Lung (tissue), 12 donors: ENCODE data around the gene SLC29A3. TPM values are rescaled to one million over a fixed set of nuclear protein-coding genes. Genes with fewer than 3 reads are reported as not detected.

Source experiments
- ATAC-seq: fragments of 200-7000 bp; cut with Tn5 transposase; one replicate; pipeline ENCODE4 v1.9.1; 2020; ENCODE audit warnings: moderate number of reproducible peaks; ENCODE audit not compliant: insufficient read depth, low FRiP score
- DNase-seq, 3 donors: peaks; one replicate each; pipeline ENCODE4 v3.0.0-alpha.2; 2013 to 2017
- H3K27ac ChIP-seq, 2 donors: one replicate each; pipeline ENCODE4 v1.5.1; 2013; ENCODE audit warnings: mild to moderate bottlenecking in 2 of 2, moderate library complexity in 2 of 2, control low read depth in 1 of 2, inconsistent platforms in 1 of 2, low read depth in 1 of 2, low read length in 1 of 2
- H3K27me3 ChIP-seq, 3 donors: one replicate each; pipeline ENCODE4 v1.5.1; 2013; ENCODE audit warnings: low read length in 2 of 3; ENCODE audit not compliant: control insufficient read depth in 3 of 3, insufficient read depth in 3 of 3
- H3K36me3 ChIP-seq, 4 donors: one replicate each; pipeline ENCODE4 v1.5.1; 2013; ENCODE audit warnings: low read length in 4 of 4, mild to moderate bottlenecking in 1 of 4, moderate library complexity in 1 of 4; ENCODE audit not compliant: control insufficient read depth in 4 of 4, insufficient read depth in 4 of 4
- H3K4me1 ChIP-seq, 5 donors: one replicate each; pipeline ENCODE4 v1.5.1; 2013; ENCODE audit warnings: low read length in 5 of 5, mild to moderate bottlenecking in 2 of 5, moderate library complexity in 1 of 5; ENCODE audit not compliant: control insufficient read depth in 5 of 5, insufficient read depth in 5 of 5
- H3K4me3 ChIP-seq: one replicate; pipeline ENCODE4 v1.5.1; 2013; ENCODE audit warnings: mild to moderate bottlenecking, control low read depth, moderate library complexity
- H3K9ac ChIP-seq, 2 donors: one replicate each; pipeline ENCODE4 v1.5.1; 2013; ENCODE audit warnings: low read length in 2 of 2, control low read depth in 1 of 2; ENCODE audit not compliant: insufficient read depth in 1 of 2
- H3K9me3 ChIP-seq, 4 donors: one replicate each; pipeline ENCODE4 v1.5.1; 2013; ENCODE audit warnings: low read length in 3 of 4, mild to moderate bottlenecking in 1 of 4, moderate library complexity in 1 of 4; ENCODE audit not compliant: control insufficient read depth in 4 of 4, insufficient read depth in 3 of 4
- CTCF ChIP-seq: IDR thresholded peaks from 2 replicates; pipeline ENCODE4 v1.5.1; 2012; ENCODE audit warnings: mild to moderate bottlenecking; ENCODE audit errors: control extremely low read depth, extremely low read depth
- WGBS, 2 donors: extraction: QIAGEN DNeasy Blood & Tissue Kit; methylation state at CpG; one replicate each; pipeline ENCODE4 v1.1.7; 2013; 5-methylcytosine and 5-hydroxymethylcytosine counted together
- polyA plus RNA-seq, 2 donors: library from polyadenylated mRNA; stranded (reverse); fragments of 200-250 nt; gene quantifications; one replicate each; pipeline ENCODE4 v1.2.1, GENCODE V29; 2013
- total RNA-seq, 2 donors: library from RNA; depleted of rRNA in 1 of 2; stranded (reverse); fragments of >200 nt in 1 of 2; gene quantifications; one replicate each; pipeline ENCODE4 v1.2.1, GENCODE V29; 2014 to 2021
- donor health status: control.
- donor health status: control.
- donor health status: Bipolar disorder and iron deficiency.
- donor health status: healthy.
- donor health status: DM: yes; HTN: yes; CAD: no.

The SLC29A3 gene
- total and polyA plus RNA-seq, 4 donors: 4.9 to 9.6 (median 5.4) TPM

GRCh38 chr10:71388583-71389310 is 69.7 kb downstream of the SLC29A3 start:
- no peak for DNase-seq
- Histone ChIP-seq H3K27me3 (peaks cover 0 to 3% (median 0%) of the 10 kb centered on the region in 3 donors), H3K4me1 (peaks cover 0 to 11% (median 0%) of the 10 kb centered on the region in 5 donors), H3K36me3 (no peaks in the 10 kb centered on the region), H3K27ac (no peak overlapping the region), H3K9me3 (no peaks in the 10 kb centered on the region), H3K9ac (no peak overlapping the region), H3K4me3 (no peak overlapping the region)
- WGBS, 2 donors: 85 to 90% methylated on average over 8 of the region's 8 CpGs
- no peak for TF ChIP-seq CTCF
- ATAC-seq: no peak

- ATAC-seq (no peak), DNase-seq (no peak)
- Histone ChIP-seq H3K27ac (no peak overlapping the region), H3K4me3 (no peak overlapping the region), H3K27me3 (peaks cover 0 to 3% (median 0%) of the 10 kb centered on the region in 3 donors), H3K9me3 (no peaks in the 10 kb centered on the region), H3K4me1 (peaks cover 0 to 11% (median 0%) of the 10 kb centered on the region in 5 donors), H3K36me3 (no peaks in the 10 kb centered on the region), H3K9ac (no peak overlapping the region)
- TF ChIP-seq CTCF: no peak
- 82% methylated on average over 14 of the region's 14 CpGs for WGBS, 2 donors
Observed at GRCh38 chr10:71389768-71390460, 70.9 kb downstream of the SLC29A3 start.

DNA sequence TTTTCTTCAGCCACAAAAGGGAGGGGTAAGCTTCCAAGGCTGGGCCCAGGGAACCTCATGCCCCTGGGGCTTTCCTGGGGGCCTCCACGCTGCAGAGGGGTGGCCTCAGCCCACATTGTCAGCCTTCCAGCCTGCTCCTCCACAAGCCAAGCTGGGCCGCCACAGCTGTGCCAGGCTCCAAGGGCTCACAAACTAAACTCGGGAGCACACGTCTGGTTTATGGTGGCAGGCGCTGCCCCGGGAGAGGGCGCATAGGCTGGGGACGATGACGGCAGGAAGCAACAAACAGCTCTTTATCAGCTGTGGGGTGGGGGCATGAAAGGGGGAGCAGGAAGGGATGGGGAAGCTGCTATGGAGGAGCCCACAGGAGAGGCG is 71.4 kb downstream of the SLC29A3 start:
- H3K36me3 ChIP-seq: no peaks in the 10 kb centered on the region
- ATAC-seq (no peak), DNase-seq (peak; percentile 39 to 55 (median 43))
- H3K9me3 ChIP-seq: no peaks in the 10 kb centered on the region
- peaks cover 0 to 5% (median 0%) of the 10 kb centered on the region in 3 donors for H3K27me3 ChIP-seq
- no peak for TF ChIP-seq CTCF
- no peak overlapping the region for H3K4me3 ChIP-seq
- no peak overlapping the region for H3K27ac ChIP-seq
- H3K9ac ChIP-seq: no peak overlapping the region
- peaks cover 0 to 11% (median 0%) of the 10 kb centered on the region in 5 donors for H3K4me1 ChIP-seq
- WGBS, 2 donors: 13 to 21% methylated on average over 10 of the region's 10 CpGs
